SU-DHL-6 (cell line): ENCODE measurements around the gene KLHL17.

Experiments used
- H2AFZ ChIP-seq: fragments of 200-600 bp; sonication (generic); 2 replicates; pipeline ENCODE4 v1.6.1; 2014; ENCODE audit warnings: low read depth, mild to moderate bottlenecking, moderate library complexity, mixed read lengths, antibody characterized with exemption, low read length; ENCODE audit not compliant: severe bottlenecking
- H3F3A ChIP-seq: fragments of 200-600 bp; shearing (Covaris generic); 2 replicates; pipeline ENCODE4 v1.6.0; 2016; ENCODE audit warnings: antibody characterized with exemption, mild to moderate bottlenecking; ENCODE audit not compliant: insufficient read depth
- H3K27ac ChIP-seq: fragments of 200-600 bp; sonication (generic); 2 replicates; pipeline ENCODE4 v1.5.1; 2016; ENCODE audit warnings: low read depth, mild to moderate bottlenecking, low read length, moderate library complexity, mixed read lengths
- H3K27me3 ChIP-seq: fragments of 200-600 bp; sonication (generic), shearing (Covaris generic); 2 replicates; pipeline ENCODE4 v1.6.0; 2014; ENCODE audit warnings: mild to moderate bottlenecking, low read length
- H3K36me3 ChIP-seq: fragments of 200-600 bp; sonication (generic); 2 replicates; pipeline ENCODE4 v1.6.1; 2014; ENCODE audit warnings: mild to moderate bottlenecking, low read length, mixed read lengths
- H3K4me2 ChIP-seq: fragments of 300-600, 200-600 bp; shearing (Covaris generic), sonication (generic); 2 replicates; pipeline ENCODE4 v1.6.0; 2014; ENCODE audit warnings: low read length, low read depth, mild to moderate bottlenecking; ENCODE audit not compliant: poor library complexity, severe bottlenecking
- H3K4me3 ChIP-seq: fragments of 200-600 bp; sonication (generic); 2 replicates; pipeline ENCODE4 v1.5.1; 2014; ENCODE audit warnings: antibody characterized with exemption, low read length, mild to moderate bottlenecking, mixed read lengths; ENCODE audit not compliant: insufficient read depth, poor library complexity, severe bottlenecking
- H3K79me2 ChIP-seq: fragments of 200-600 bp; sonication (generic); 2 replicates; pipeline ENCODE4 v1.6.1; 2014; ENCODE audit warnings: mild to moderate bottlenecking, low read length, moderate library complexity; ENCODE audit not compliant: insufficient read depth
- H3K9ac ChIP-seq: fragments of 200-600 bp; sonication (generic); 2 replicates; pipeline ENCODE4 v1.7.0; 2014; ENCODE audit warnings: mild to moderate bottlenecking, low read length
- H3K9me2 ChIP-seq: fragments of 200-600 bp; sonication (generic); replicated peaks from 2 replicates; pipeline ENCODE4 v1.6.1; 2014; ENCODE audit warnings: low read length; ENCODE audit not compliant: insufficient read depth
- H3K9me3 ChIP-seq: fragments of 200-600 bp; sonication (generic); 2 replicates; pipeline ENCODE4 v1.6.1; 2014; ENCODE audit warnings: low read length, mixed read lengths; ENCODE audit not compliant: insufficient read depth
- H4K20me1 ChIP-seq: fragments of 200-600 bp; sonication (generic); 2 replicates; pipeline ENCODE4 v1.6.1; 2014; ENCODE audit warnings: low read depth, mild to moderate bottlenecking, antibody characterized with exemption, low read length, moderate library complexity, mixed read lengths
- CTCF ChIP-seq: fragments of 200-600 bp; sonication (generic); IDR thresholded peaks from one replicate; pipeline ENCODE4 v1.5.1; 2017; ENCODE audit warnings: antibody characterized with exemption, mild to moderate bottlenecking, low read length, moderate library complexity; ENCODE audit not compliant: insufficient read depth, poor library complexity, severe bottlenecking
- EZH2phosphoT487 ChIP-seq: fragments of 200-600 bp; sonication (generic), shearing (Covaris generic); conservative IDR thresholded peaks from 2 replicates; pipeline ENCODE4 v1.6.1; 2018; ENCODE audit warnings: mild to moderate bottlenecking, antibody characterized with exemption, low read length, moderate library complexity, mixed read lengths

KLHL17 gene

GRCh38 chr1:953524-954320 is 6.7 kb upstream of the KLHL17 start:
- H3K9me2 ChIP-seq = no peaks in the 10 kb centered on the region
- no peak overlapping the region for H3K4me3 ChIP-seq
- H3K27me3 ChIP-seq = no peaks in the 10 kb centered on the region
- H2AFZ ChIP-seq = no peak overlapping the region
- no peak overlapping the region for H3K27ac ChIP-seq
- no peaks in the 10 kb centered on the region; the same call in 1 of the 2 replicates for H3K36me3 ChIP-seq
- TF ChIP-seq CTCF (no peak), EZH2phosphoT487 (no peak)
- H3K9me3 ChIP-seq = no peaks in the 10 kb centered on the region
- H3K79me2 ChIP-seq = peaks cover 16% of the 10 kb centered on the region
- H4K20me1 ChIP-seq = no peaks in the 10 kb centered on the region
- no peak overlapping the region for H3K4me2 ChIP-seq
- H3F3A ChIP-seq = no peaks in the 10 kb centered on the region
- H3K9ac ChIP-seq = no peak overlapping the region

GRCh38 chr1:954927-955326 is 5.5 kb upstream of the KLHL17 start:
- Histone ChIP-seq H3K4me3 (no peak overlapping the region), H3K36me3 (no peaks in the 10 kb centered on the region; the same call in 1 of the 2 replicates), H4K20me1 (no peaks in the 10 kb centered on the region), H3F3A (no peaks in the 10 kb centered on the region), H3K9me2 (no peaks in the 10 kb centered on the region), H3K79me2 (peaks cover 18% of the 10 kb centered on the region), H3K27me3 (no peaks in the 10 kb centered on the region), H2AFZ (no peak overlapping the region), H3K27ac (no peak overlapping the region), H3K9me3 (no peaks in the 10 kb centered on the region), H3K9ac (no peak overlapping the region), H3K4me2 (no peak overlapping the region)
- TF ChIP-seq CTCF (no peak), EZH2phosphoT487 (no peak)

- Histone ChIP-seq H3K9me2 (no peaks in the 10 kb centered on the region), H3K27me3 (no peaks in the 10 kb centered on the region), H3K9me3 (no peaks in the 10 kb centered on the region), H3F3A (no peaks in the 10 kb centered on the region), H3K4me2 (no peak overlapping the region), H3K36me3 (no peaks in the 10 kb centered on the region; the same call in 1 of the 2 replicates), H2AFZ (no peak overlapping the region), H3K4me3 (no peak overlapping the region), H3K79me2 (peaks cover 18% of the 10 kb centered on the region), H3K9ac (no peak overlapping the region), H3K27ac (no peak overlapping the region), H4K20me1 (no peaks in the 10 kb centered on the region)
- TF ChIP-seq CTCF (no peak), EZH2phosphoT487 (no peak)
These were observed 4.9 kb upstream of the KLHL17 start for GRCh38 chr1:955474-955873.
